ENCODE results near the gene PNPLA7.

DNA sequence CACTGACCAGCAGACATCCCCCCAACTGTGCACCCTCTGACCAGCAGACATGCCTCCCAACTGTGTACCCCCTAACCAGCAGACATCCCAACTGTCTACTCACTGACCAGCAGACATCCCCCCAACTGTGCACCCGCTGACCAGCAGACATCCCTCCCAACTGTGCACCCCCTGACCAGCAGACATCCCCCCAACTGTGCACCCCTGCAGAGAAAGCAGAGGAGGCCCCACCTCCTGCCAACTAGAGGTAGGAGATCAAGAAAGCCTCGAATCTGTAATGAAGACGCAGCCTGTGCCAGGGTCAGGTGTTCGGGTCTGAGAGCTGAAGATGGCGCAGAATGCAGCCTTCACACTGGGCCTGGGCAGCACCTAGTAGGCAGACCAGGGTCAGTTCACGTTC is 61.3 kb downstream of the PNPLA7 start:
- no peak for TF ChIP-seq POLR2A (IDR thresholded peaks at IDR 0.05)
- TF ChIP-seq, protein P1, sequence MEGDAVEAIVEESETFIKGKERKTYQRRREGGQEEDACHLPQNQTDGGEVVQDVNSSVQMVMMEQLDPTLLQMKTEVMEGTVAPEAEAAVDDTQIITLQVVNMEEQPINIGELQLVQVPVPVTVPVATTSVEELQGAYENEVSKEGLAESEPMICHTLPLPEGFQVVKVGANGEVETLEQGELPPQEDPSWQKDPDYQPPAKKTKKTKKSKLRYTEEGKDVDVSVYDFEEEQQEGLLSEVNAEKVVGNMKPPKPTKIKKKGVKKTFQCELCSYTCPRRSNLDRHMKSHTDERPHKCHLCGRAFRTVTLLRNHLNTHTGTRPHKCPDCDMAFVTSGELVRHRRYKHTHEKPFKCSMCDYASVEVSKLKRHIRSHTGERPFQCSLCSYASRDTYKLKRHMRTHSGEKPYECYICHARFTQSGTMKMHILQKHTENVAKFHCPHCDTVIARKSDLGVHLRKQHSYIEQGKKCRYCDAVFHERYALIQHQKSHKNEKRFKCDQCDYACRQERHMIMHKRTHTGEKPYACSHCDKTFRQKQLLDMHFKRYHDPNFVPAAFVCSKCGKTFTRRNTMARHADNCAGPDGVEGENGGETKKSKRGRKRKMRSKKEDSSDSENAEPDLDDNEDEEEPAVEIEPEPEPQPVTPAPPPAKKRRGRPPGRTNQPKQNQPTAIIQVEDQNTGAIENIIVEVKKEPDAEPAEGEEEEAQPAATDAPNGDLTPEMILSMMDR (IDR thresholded peaks at IDR 0.05), result no peak
